Epidermal melanocyte (primary cell): ENCODE measurements around the gene LPP.

Source experiments
- DNase-seq: peaks from one replicate; pipeline ENCODE4 v3.0.0; 2011; ENCODE audit warnings: low spot score; ENCODE audit not compliant: insufficient read length

The LPP gene

GRCh38 chr3:188246905-188247304, 92.9 kb downstream of the LPP start:
- no peak for DNase-seq

GRCh38 chr3:188248036-188248561, 94.1 kb downstream of the LPP start:
- DNase-seq, result no peak

- DNase-seq, result no peak
Measured at GRCh38 chr3:188253123-188253793, 99.3 kb downstream of the LPP start.

- no peak for DNase-seq
Measured at GRCh38 chr3:188253800-188254452, 100.0 kb downstream of the LPP start.

- no peak for DNase-seq
Measured at GRCh38 chr3:188254520-188255070, 100.6 kb downstream of the LPP start.

GRCh38 chr3:188255190-188255589, 101.2 kb downstream of the LPP start:
- DNase-seq, result no peak

GRCh38 chr3:188256758-188257157, 102.8 kb downstream of the LPP start:
- DNase-seq, result no peak

- DNase-seq, result no peak
Measured at GRCh38 chr3:188257384-188258026, 103.5 kb downstream of the LPP start.

GRCh38 chr3:188259191-188259590, 105.2 kb downstream of the LPP start:
- no peak for DNase-seq

GRCh38 chr3:188259596-188259995, 105.6 kb downstream of the LPP start:
- no peak for DNase-seq

- DNase-seq, result no peak
Measured at GRCh38 chr3:188261011-188261410, 107.1 kb downstream of the LPP start.

GRCh38 chr3:188262488-188262887, 108.5 kb downstream of the LPP start:
- DNase-seq, result no peak

- DNase-seq, result no peak
Measured at GRCh38 chr3:188262913-188263683, 109.1 kb downstream of the LPP start.

GRCh38 chr3:188264226-188265207, 110.6 kb downstream of the LPP start:
- no peak for DNase-seq

GRCh38 chr3:188266562-188267274, 112.8 kb downstream of the LPP start:
- no peak for DNase-seq

GRCh38 chr3:188267790-188268335, 113.9 kb downstream of the LPP start:
- DNase-seq, result no peak

- DNase-seq, result no peak
Measured at GRCh38 chr3:188268336-188268735, 114.4 kb downstream of the LPP start.

GRCh38 chr3:188269040-188269439, 115.1 kb downstream of the LPP start:
- no peak for DNase-seq

- DNase-seq, result peak; percentile 68
Measured at GRCh38 chr3:188270423-188270972, 116.5 kb downstream of the LPP start.
